WTC11 (cell line): ENCODE results near the gene OSGEP. TPM values are rescaled to one million over a fixed set of nuclear protein-coding genes. Genes with fewer than 3 reads are reported as not detected.
"Not testable (repeated sequence)": the region's sequence is repeated elsewhere in the genome, so short reads cannot be mapped to it uniquely, and the experiment has no call there.

Experiments used
- ATAC-seq: fragments of 200-7000 bp; cut with Tn5 transposase; 2 replicates; pipeline ENCODE4 v1.10.0; 2021; ENCODE audit warnings: mild to moderate bottlenecking, moderate library complexity
- CTCF ChIA-PET: fragments of 300-600 bp; sonication (Branson Sonifier 250); formaldehyde crosslinking; loops from one replicate; lab custom pipeline; 2021; ENCODE audit warnings: antibody characterized with exemption; lab: Charles Lee
- POLR2A ChIA-PET: fragments of 350-600 bp; sonication (Branson Sonifier 250); formaldehyde crosslinking; loops from one replicate; lab custom pipeline; 2021; ENCODE audit warnings: antibody characterized with exemption; lab: Charles Lee
- DNase-seq: peaks from one replicate; pipeline ENCODE4 v3.0.0; 2021; ENCODE audit warnings: low spot score
- H3K27ac Mint-ChIP-seq: 2 replicates; pipeline ENCODE4 v1.8.0; 2021; ENCODE audit warnings: mixed read lengths
- H3K27me3 Mint-ChIP-seq: 2 replicates; pipeline ENCODE4 v1.8.0; 2021; ENCODE audit warnings: low read depth, mild to moderate bottlenecking, moderate library complexity, mixed read lengths
- H3K36me3 Mint-ChIP-seq: 2 replicates; pipeline ENCODE4 v1.8.0; 2021; ENCODE audit warnings: mixed read lengths
- H3K4me1 Mint-ChIP-seq: 2 replicates; pipeline ENCODE4 v1.8.0; 2022; ENCODE audit warnings: mixed read lengths
- H3K4me3 Mint-ChIP-seq: 2 replicates; pipeline ENCODE4 v1.8.0; 2021; ENCODE audit warnings: mild to moderate bottlenecking, moderate library complexity, mixed read lengths
- H3K9me3 Mint-ChIP-seq: 2 replicates; pipeline ENCODE4 v1.8.0; 2021; ENCODE audit warnings: mixed read lengths
- E2F5 ChIP-seq: sonication (generic); formaldehyde crosslinking; IDR thresholded peaks from 2 replicates; pipeline ENCODE4 v1.8.1; 2022; ENCODE audit warnings: mild to moderate bottlenecking, moderate library complexity, missing genetic modification reagents
- ELF4 ChIP-seq: sonication (generic); formaldehyde crosslinking; IDR thresholded peaks from 2 replicates; pipeline ENCODE4 v1.8.1; 2022; ENCODE audit warnings: low read depth, mild to moderate bottlenecking, moderate library complexity, missing genetic modification reagents
- EMX1 ChIP-seq: fragments of 250-450 bp; sonication (Bioruptor Pico); IDR thresholded peaks from 2 replicates; pipeline ENCODE4 v1.8.0; 2021; ENCODE audit warnings: mild to moderate bottlenecking
- FOXK1 ChIP-seq: sonication (generic); formaldehyde crosslinking; IDR thresholded peaks from 2 replicates; pipeline ENCODE4 v1.8.0; 2022; ENCODE audit warnings: mild to moderate bottlenecking, moderate library complexity, missing genetic modification reagents
- JUN ChIP-seq: sonication (generic); formaldehyde crosslinking; IDR thresholded peaks from 2 replicates; pipeline ENCODE4 v1.8.0; 2023; ENCODE audit warnings: mild to moderate bottlenecking, missing genetic modification reagents
- MXD4 ChIP-seq: fragments of 250-450 bp; sonication (Bioruptor Pico); IDR thresholded peaks from 2 replicates; pipeline ENCODE4 v1.8.0; 2021; ENCODE audit warnings: mild to moderate bottlenecking, moderate library complexity, borderline replicate concordance
- NR2C2 ChIP-seq: sonication (generic); formaldehyde crosslinking; IDR thresholded peaks from 2 replicates; pipeline ENCODE4 v1.8.0; 2022; ENCODE audit warnings: mild to moderate bottlenecking, missing genetic modification reagents
- NR3C1 ChIP-seq: sonication (generic); formaldehyde crosslinking; conservative IDR thresholded peaks from 2 replicates; pipeline ENCODE4 v1.8.1; 2023; ENCODE audit warnings: low read depth, mild to moderate bottlenecking, missing genetic modification reagents
- RORB ChIP-seq: fragments of 250-450 bp; sonication (Bioruptor Pico); IDR thresholded peaks from 2 replicates; pipeline ENCODE4 v1.9.0; 2021; ENCODE audit warnings: mild to moderate bottlenecking
- ZBTB21 ChIP-seq: sonication (generic); formaldehyde crosslinking; IDR thresholded peaks from 2 replicates; pipeline ENCODE4 v1.8.1; 2023; ENCODE audit warnings: mild to moderate bottlenecking, missing genetic modification reagents, borderline replicate concordance
- ZNF138 ChIP-seq: sonication (generic); formaldehyde crosslinking; conservative IDR thresholded peaks from 2 replicates; pipeline ENCODE4 v1.8.1; 2022; ENCODE audit warnings: mild to moderate bottlenecking, moderate library complexity, missing genetic modification reagents
- ZNF281 ChIP-seq: sonication (generic); formaldehyde crosslinking; IDR thresholded peaks from 2 replicates; pipeline ENCODE4 v1.8.0; 2023; ENCODE audit warnings: mild to moderate bottlenecking, missing genetic modification reagents
- ZNF317 ChIP-seq: sonication (generic); formaldehyde crosslinking; IDR thresholded peaks from 2 replicates; pipeline ENCODE4 v1.8.1; 2023; ENCODE audit warnings: low read depth, mild to moderate bottlenecking, moderate library complexity, missing genetic modification reagents, borderline replicate concordance
- ZNF396 ChIP-seq: fragments of 250-450 bp; sonication (Bioruptor Pico); IDR thresholded peaks from 2 replicates; pipeline ENCODE4 v1.8.0; 2021; ENCODE audit warnings: mild to moderate bottlenecking, moderate library complexity, borderline replicate concordance
- ZNF512 ChIP-seq: sonication (generic); formaldehyde crosslinking; IDR thresholded peaks from 2 replicates; pipeline ENCODE4 v1.8.1; 2022; ENCODE audit warnings: missing genetic modification reagents, borderline replicate concordance
- total RNA-seq: library from RNA; stranded (reverse); gene quantifications from 3 replicates; pipeline ENCODE4 v1.2.3, GENCODE V29; 2021
- TF ChIP-seq, protein P1 (sequence below): fragments of 250-450 bp; sonication (Bioruptor Pico); IDR thresholded peaks from 2 replicates; pipeline ENCODE4 v1.9.0; 2021; ENCODE audit warnings: mild to moderate bottlenecking
- TF ChIP-seq, protein P2 (sequence below): sonication (generic); formaldehyde crosslinking; IDR thresholded peaks from 2 replicates; pipeline ENCODE4 v1.8.1; 2023; ENCODE audit warnings: mild to moderate bottlenecking, missing genetic modification reagents
- TF ChIP-seq, protein P3 (sequence below): fragments of 250-450 bp; sonication (Bioruptor Pico); conservative IDR thresholded peaks from 2 replicates; pipeline ENCODE4 v1.9.0; 2021; ENCODE audit warnings: mild to moderate bottlenecking
- TF ChIP-seq, protein P4 (sequence below): sonication (generic); formaldehyde crosslinking; IDR thresholded peaks from 2 replicates; pipeline ENCODE4 v1.8.1; 2023; ENCODE audit warnings: mild to moderate bottlenecking, missing genetic modification reagents, moderate library complexity

OSGEP gene
- total RNA-seq, 1 experiment from 2014 or later: 40.0 TPM

- no peak overlapping the region for H3K4me3 Mint-ChIP-seq
- POLR2A ChIA-PET: no interaction called here
- H3K9me3 Mint-ChIP-seq: peaks cover 7% of the 10 kb centered on the region
- no peaks in the 10 kb centered on the region for H3K27me3 Mint-ChIP-seq
- ATAC-seq: no peak
- H3K4me1 Mint-ChIP-seq: no peaks in the 10 kb centered on the region
- CTCF ChIA-PET: no interaction called here
- DNase-seq: no peak
- TF ChIP-seq, protein P1, sequence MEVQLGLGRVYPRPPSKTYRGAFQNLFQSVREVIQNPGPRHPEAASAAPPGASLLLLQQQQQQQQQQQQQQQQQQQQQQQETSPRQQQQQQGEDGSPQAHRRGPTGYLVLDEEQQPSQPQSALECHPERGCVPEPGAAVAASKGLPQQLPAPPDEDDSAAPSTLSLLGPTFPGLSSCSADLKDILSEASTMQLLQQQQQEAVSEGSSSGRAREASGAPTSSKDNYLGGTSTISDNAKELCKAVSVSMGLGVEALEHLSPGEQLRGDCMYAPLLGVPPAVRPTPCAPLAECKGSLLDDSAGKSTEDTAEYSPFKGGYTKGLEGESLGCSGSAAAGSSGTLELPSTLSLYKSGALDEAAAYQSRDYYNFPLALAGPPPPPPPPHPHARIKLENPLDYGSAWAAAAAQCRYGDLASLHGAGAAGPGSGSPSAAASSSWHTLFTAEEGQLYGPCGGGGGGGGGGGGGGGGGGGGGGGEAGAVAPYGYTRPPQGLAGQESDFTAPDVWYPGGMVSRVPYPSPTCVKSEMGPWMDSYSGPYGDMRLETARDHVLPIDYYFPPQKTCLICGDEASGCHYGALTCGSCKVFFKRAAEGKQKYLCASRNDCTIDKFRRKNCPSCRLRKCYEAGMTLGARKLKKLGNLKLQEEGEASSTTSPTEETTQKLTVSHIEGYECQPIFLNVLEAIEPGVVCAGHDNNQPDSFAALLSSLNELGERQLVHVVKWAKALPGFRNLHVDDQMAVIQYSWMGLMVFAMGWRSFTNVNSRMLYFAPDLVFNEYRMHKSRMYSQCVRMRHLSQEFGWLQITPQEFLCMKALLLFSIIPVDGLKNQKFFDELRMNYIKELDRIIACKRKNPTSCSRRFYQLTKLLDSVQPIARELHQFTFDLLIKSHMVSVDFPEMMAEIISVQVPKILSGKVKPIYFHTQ (CRISPR knock-in tag): no peak
- TF ChIP-seq ELF4 (CRISPR knock-in tag) (no peak), JUN (CRISPR knock-in tag) (no peak)
- TF ChIP-seq, protein P2, sequence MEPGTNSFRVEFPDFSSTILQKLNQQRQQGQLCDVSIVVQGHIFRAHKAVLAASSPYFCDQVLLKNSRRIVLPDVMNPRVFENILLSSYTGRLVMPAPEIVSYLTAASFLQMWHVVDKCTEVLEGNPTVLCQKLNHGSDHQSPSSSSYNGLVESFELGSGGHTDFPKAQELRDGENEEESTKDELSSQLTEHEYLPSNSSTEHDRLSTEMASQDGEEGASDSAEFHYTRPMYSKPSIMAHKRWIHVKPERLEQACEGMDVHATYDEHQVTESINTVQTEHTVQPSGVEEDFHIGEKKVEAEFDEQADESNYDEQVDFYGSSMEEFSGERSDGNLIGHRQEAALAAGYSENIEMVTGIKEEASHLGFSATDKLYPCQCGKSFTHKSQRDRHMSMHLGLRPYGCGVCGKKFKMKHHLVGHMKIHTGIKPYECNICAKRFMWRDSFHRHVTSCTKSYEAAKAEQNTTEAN (CRISPR knock-in tag): no peak
- TF ChIP-seq, protein P3, sequence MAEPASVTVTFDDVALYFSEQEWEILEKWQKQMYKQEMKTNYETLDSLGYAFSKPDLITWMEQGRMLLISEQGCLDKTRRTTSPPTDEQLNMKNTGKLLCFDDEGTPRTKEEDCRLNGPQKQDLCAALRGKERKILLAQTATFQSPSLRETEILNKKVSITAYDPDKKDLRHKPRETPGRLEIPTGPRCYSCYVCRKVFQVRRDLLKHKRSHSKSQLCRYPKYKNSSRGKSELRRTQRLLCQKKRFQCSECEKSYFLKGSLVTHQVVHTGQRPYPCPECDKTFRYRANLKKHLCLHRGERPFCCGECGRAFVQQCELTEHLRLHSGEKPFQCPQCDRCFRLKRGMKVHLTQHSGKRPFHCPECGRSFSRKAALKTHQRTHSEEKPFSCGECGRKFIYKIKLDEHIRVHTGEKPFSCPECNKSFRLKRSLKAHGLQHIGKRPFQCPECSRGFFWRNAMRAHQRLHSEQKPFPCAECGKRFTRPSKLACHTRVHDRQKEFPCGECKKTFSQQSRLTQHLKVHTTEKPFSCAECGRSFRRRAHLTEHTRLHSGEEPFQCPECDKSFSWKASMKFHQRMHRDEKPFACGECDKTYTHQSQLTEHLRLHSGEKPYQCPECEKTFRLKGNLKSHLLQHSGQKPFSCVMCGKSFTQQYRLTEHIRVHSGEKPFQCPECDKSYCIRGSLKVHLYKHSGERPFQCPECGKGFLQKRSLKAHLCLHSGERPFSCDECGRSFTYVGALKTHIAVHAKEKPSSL (CRISPR knock-in tag): no peak
- TF ChIP-seq, all 79 proteins: peak for 0
- Mint-ChIP-seq H3K27ac (peak overlapping the region; percentile 63), H3K36me3 (peaks cover 24% of the 10 kb centered on the region)
Observed at GRCh38 chr14:20446889-20447288, 7.7 kb downstream of the OSGEP start.

- H3K4me3 Mint-ChIP-seq, ATAC-seq, H3K36me3 Mint-ChIP-seq, H3K27ac Mint-ChIP-seq, H3K27me3 Mint-ChIP-seq, H3K9me3 Mint-ChIP-seq, H3K4me1 Mint-ChIP-seq, DNase-seq: not testable (repeated sequence)
- ChIA-PET CTCF (interaction anchor here (1.3 kb wide), 1 partner anchor 28 kb away, joined by 5 read pairs; no protein-coding TSS in a partner anchor), POLR2A (interaction anchor here (2.3 kb wide), 1 partner anchor 11 kb away, joined by 8 read pairs; the partner anchor contains the start of genes APEX1 and OSGEP)
Observed at GRCh38 chr14:20443650-20444049, 11.0 kb downstream of the OSGEP start.

DNA sequence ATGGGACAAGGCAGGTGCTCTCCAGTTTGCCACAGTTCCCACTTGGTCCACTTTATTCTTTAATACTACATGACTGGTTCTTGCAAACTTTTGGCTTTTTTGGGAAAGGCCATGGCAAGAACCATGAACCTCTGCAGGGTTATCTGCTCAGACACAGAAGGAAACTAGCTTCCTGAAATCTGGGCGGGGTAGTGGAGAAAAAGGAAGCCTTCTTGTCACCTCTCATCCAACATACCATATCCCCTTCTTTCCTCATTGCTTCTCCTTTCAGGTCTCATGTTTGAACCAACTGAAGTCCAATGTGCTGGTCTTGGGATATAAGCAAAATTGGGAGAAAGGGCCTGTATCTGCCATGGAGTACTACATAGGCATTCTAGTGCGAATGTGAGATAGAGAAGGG lies 13.2 kb downstream of the OSGEP start:
- Mint-ChIP-seq H3K9me3 (peaks cover 7% of the 10 kb centered on the region), H3K36me3 (peaks cover 9% of the 10 kb centered on the region), H3K4me3 (no peak overlapping the region), H3K4me1 (no peaks in the 10 kb centered on the region), H3K27ac (no peak overlapping the region), H3K27me3 (peaks cover 5% of the 10 kb centered on the region)
- TF ChIP-seq E2F5 (CRISPR knock-in tag) (no peak), EMX1 (CRISPR knock-in tag) (no peak), ELF4 (CRISPR knock-in tag) (no peak), ZNF281 (CRISPR knock-in tag) (no peak), ZNF138 (no peak), NR3C1 (CRISPR knock-in tag) (no peak), ZNF512 (CRISPR knock-in tag) (no peak), MXD4 (CRISPR knock-in tag) (no peak), ZNF396 (CRISPR knock-in tag) (no peak), NR2C2 (no peak), RORB (CRISPR knock-in tag) (no peak), FOXK1 (CRISPR knock-in tag) (no peak), ZBTB21 (CRISPR knock-in tag) (no peak), ZNF317 (CRISPR knock-in tag) (no peak)
- TF ChIP-seq, protein P4, sequence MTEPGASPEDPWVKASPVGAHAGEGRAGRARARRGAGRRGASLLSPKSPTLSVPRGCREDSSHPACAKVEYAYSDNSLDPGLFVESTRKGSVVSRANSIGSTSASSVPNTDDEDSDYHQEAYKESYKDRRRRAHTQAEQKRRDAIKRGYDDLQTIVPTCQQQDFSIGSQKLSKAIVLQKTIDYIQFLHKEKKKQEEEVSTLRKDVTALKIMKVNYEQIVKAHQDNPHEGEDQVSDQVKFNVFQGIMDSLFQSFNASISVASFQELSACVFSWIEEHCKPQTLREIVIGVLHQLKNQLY (CRISPR knock-in tag): no peak
- ChIA-PET POLR2A (no interaction called here), CTCF (interaction anchor here (1.2 to 1.4 kb wide), 2 partner anchors 26 to 216 kb away, joined by 3 read pairs; no protein-coding TSS in a partner anchor)
- ATAC-seq: no peak
- no peak for DNase-seq
